GM19463 (cell line): Measurements from ENCODE around the gene UBE2K.
"Not testable (repeated sequence)": the region's sequence is repeated elsewhere in the genome, so short reads cannot be mapped to it uniquely, and the experiment has no call there.

Source experiments
- ATAC-seq: cut with Tn5 transposase; IDR thresholded peaks from one replicate; pipeline ENCODE4 v1.9.1; 2021; ENCODE audit warnings: mild to moderate bottlenecking, moderate library complexity; ENCODE audit not compliant: unreplicated experiment

Gene UBE2K

DNA sequence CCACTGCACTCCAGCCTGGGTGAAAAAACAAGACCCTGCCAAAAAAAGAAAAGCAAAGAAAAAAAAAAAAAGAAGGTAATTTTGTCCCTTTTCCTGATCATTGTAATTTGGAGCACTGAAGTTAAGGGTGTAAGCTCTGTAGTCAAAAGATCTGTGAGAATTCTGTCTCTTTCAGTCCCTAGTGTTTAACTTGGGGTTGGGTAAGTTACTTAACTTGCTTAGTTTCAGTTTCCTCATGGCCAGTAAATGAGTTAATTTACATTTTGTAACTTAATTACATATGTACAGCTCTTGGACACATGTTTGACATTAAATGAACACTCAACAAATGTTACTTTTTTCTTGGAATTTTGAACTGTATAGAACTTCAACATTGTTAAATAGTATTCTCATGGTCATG, 10.9 kb upstream of the UBE2K start:
- no peak for ATAC-seq

DNA sequence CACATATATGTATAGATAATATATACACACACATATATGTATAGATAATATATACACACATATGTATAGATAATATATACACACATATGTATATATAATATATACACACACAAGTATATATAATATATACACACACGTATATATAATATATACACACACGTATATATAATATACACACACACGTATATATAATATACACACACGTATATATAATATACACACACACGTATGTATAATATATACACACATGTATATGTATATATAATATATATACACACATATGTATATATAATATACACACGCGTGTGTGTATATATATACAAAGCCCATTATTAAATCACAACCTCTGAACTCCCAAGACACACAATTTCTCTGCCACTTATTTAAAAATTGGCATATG, 8.0 kb upstream of the UBE2K start:
- no peak for ATAC-seq

DNA sequence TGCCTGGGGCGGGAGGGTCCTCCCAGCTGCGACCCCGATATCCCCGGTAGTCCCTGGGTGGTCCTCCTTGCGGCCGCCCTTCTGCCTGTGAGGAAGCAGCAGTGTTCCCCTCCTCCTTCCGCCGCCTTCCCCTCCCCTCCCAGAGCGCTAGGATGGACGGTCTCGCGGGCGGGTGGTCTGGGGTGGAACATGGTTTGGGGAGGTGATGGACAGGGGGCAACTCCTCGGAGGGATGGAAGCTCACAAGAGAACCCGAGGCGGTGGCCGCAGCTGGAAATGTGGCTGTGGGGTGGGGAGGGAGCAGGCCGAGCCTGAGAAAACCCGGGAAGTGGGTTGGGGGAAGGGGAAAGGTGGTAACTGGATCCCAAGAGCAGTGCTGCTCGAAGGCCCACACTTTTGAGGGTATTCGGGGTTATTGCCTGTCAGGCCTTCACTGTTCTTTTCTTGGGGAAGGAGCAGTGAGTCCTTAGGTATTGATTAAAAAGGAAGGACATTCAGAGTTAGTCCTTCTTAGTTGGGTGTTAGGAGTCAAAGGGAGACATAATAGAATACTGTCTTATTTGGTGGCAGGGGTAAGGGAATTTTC, 581 bp downstream of the UBE2K start:
- peak; percentile 14 for ATAC-seq

DNA sequence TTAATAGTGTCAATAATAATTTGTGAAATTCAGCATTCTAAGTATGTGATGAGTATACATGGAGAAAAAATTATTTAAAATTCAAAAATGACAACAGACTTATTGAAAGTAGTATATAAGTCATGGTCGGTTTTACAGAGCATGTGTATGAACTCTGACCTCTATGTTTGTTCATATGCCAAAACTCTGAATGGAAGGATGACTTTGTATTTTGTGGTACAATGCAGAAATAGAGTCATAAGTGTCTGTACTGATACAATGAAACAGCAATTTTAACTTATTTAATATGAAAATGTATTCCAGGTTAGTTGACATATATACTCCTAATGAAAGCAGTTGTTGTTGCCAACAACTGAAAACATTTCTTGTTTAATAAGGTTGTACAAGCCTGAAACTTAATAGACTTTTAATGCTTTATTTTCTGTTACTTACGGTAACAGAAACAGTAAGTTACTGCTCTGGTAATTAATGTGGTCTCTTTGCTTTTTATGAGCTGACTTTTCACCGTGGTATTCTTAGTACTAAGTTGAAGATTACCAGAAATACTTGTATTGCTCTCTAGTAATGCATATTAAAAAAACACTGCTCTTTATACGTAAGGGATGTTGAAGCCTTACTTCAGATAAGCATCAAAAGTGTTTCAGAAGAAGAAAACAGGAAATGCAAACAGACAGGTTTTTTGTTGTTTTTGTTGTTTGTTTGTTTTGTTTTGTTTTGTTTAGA, 1.9 kb downstream of the UBE2K start:
- ATAC-seq: no peak

DNA sequence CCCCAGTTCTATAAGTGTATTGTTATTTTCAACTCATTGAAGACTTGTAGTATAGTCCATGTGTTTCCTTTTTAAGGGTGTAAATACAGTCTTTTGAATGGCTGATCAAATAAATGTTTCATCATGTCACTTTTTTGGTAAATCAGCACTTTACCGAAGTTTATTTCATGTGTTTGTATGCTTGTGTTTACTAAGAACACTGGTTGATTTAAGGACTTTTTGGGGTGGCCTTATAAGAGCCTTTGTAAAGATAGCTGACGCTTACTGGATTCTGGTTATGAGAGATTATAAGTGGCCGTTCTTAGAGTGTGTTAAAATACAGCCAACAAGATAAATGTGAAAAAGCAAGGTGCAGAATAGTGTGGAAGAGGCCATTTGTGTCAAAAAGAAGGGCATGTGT, 2.6 kb downstream of the UBE2K start:
- ATAC-seq: no peak

DNA sequence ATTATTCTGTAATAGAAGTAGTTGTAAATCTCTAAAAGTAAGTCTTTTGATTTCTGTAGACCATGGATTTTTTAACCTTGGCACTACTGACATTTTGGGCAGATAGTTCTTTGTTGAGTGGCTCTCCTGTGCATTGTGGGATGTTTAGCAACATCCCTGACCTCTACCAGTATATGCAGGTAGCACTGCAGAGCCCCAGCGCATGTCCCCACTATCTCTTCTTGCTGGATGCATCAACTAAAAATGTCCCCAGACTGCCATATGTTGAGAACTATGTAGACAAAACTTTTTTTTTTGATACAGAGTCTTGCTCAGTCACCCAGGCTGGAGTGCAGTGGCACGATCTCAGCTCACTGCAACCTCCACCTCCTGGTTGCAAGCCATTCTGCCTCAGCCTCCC, 4.8 kb downstream of the UBE2K start:
- no peak for ATAC-seq

DNA sequence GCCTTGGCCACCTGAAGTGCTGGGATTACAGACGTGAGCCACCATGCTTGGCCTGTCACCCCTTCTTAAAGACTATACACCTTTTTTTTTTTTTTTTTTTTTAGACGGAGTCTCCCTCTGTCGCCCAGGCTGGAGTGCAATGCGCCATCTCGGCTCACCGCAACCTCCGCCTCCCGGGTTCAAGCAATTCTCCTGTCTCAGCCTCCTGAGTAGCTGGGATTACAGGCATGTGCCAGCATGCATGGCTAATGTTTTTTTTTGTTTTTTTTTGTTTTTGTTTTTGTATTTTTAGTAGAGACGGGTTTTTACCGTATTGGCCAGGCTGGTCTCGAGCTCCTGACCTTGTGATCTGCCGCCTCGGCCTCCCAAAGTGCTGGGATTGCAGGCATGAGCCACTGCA, 6.9 kb downstream of the UBE2K start:
- ATAC-seq: not testable (repeated sequence)

DNA sequence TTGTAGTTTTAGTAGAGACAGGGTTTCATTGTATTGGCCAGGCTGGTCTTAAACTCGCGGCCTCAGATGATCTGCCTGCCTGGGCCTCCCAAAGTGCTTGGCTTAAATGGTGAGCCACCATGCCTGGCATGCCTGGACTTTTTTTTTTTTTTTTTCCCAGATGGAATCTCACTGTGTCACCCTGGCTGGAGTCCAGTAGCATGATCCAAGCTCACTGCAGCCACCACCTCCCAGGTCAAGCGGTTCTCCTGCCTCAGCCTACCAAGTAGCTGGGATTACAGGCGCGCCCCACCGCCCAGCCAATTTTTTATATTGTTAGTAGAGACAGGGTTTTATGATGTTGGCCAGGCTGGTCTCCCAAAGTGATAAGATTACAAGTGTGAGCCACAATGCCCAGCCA, 8.4 kb downstream of the UBE2K start:
- ATAC-seq: no peak

DNA sequence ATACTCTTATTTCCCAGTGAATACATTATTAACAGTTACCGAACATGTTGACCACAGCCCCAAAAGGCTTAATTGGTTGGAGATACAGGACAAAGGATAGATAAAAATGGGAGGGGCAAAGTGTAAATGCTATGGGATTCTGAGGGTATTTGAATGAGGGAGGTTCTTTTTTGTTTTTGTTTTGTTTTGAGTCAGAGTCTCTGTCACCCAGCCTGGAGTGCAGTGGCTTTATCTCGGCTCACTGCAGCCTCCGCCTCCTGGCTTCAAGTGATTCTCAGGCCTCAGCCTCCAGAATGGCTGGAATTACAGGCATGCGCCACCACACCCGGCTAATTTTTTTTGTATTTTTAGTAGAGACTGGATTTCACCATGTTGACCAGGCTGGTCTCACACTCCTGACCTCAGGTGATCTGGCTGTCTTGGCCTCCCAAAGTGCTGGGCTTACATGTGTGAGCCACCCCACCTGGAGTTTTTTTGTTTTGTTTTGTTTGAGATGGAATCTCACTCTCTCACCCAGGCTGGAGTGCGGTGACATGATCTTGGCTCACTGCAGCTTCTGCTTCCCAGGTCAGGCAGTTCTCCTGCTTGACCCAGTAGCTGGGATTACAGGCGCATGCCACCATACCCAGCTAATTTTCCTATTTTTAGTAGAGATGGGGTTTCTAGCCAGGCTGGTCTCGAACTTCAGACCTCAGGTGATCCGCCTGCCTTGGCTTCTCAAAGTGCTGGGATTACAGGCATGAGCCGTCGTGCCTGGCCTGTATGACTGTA, 9.0 kb downstream of the UBE2K start:
- ATAC-seq: no peak

DNA sequence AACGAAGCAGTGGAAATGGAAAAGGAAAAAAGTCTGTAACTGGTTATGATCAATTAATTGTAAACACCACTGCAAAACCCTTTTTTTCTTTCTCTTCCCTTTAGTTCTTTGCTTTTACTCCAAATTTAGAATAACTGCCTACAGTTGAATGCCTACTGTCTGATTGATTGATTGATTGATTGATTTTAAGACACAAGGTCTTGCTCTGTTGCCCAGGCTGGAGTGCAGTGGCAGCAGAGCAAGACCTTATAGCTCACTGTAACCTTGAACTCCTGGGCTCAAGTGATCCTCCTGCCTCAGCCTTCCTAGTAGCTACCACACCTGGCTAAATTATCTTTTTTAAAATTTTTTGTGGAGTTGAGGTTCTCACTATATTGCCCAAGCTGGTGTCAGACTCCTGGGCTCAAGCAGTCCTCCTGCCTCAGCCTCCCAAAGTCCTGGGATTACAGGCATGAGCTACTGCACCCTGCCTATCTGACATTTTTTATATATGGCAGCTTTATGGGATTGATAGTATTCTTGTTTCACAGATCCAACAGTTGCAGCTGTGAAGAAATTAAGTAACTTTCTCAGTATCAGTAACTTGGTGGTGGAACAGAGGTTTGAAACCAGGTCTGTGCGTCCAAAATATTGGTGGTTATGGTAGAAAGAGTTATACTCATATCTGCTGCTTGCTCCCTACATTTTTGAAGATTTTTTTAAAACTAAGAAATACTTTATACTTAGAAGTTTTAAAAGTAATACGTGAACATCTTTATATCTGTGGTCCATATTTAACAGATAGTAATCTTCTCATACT, 12.4 kb downstream of the UBE2K start:
- ATAC-seq: no peak

DNA sequence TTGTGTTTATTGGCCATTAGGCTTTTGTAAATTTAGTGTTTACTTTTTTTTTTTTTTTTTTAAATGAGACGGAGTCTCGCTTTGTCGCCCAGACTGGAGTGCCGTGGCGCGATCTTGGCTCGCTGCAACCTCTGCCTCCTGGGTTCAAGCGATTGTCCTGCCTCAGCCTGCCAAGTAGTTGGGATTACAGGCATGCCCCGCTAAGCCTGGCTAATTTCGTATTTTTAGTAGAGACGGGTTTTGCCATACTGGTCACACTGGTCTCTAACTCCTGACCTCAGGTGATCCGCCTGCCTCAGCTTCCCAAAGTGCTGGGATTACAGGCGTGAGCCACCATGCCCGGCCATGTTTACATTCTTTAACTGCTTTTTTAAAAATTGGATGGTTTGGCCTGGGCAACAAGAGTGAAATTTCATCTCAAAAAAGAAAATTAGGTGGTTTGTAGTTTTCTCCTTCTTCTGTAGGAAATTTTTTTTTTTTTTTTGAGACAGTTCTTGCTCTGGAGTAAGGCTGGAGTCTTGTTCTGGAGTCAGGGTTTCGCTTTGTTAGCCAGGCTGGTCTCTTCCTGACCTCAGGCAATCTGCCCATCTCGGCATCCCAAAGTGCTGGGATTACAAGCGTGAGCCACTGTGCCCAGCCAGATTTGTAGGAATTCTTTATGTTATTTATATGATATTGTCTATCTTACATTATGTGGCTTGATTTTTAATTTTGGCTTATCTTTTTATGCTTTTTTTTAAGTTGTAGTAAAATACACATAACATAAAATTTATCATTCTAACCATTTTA, 15.1 kb downstream of the UBE2K start:
- no peak for ATAC-seq

DNA sequence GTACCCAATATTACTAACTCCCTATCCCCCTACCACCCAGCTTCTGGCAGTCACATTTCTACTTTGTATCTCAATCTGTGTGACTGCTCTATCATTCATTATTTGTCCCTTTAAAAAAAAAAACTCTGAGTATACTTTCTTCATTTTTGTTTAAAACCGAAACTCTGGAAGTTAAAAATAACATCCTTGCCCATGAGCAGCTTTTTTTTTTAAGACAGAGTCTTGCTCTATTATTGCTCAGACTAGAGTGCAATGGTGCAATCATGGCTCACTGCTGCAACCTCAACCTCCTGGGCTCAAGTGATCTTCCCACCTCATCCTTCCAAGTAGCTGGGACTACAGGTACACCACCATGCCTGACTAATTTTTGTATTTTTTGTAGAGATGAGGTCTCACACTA, 15.8 kb downstream of the UBE2K start:
- peak; percentile 41 for ATAC-seq

DNA sequence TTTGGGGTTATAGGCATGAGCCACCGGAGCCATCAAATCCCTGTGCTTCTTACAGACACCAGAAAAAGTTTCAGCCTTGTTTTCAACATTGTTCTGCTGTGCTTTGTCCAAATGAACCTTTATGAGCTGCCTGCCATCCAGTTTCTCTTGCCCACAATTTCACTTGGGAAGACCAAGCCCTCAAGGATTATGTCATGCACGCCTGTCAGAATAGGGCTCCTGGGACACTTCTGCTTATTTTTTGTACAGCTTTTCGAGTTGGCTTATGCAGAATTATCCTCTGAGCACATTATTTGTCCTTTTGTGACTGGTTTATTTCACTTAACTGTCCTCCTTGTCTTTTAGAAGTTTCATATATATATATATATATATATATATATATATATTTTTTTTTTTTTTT, 16.2 kb downstream of the UBE2K start:
- no peak for ATAC-seq

DNA sequence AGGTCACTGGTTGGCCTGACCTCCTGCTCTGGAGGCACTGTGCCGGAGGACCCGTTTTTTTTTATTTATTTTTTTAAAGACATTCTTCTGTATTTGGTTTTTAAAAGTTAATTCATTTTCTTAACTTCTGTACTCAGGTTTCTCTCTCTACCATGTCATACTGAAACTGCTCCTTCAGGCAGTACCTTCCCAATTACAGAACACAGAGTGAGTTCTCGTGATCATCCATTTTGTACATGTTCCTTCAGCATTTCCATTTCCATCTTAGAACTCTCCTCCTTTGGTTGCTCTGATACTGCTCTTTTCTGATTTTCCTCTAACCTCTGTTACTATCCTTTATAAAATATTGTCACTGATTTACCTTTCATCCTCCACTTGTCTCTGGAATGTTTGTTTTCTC, 17.9 kb downstream of the UBE2K start:
- ATAC-seq: peak; percentile 57

DNA sequence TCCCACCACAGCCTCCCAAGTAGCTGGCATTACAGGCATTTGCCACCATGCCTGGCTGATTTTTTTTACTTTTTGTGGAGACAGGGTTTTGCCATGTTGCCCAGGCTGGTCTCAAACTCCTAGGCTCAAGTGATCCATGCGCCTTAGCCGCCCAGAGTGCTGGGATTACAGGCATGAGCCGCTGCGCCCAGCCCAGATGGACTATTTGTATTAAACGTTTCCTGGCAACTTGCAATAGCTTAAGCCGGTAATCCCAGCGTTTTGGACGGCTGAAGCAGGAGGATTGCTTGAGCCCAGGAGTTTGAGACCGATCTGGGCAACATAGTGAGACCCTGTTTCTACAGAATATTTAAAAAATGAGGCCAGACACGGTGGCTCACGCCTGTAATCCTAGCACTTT, 18.4 kb downstream of the UBE2K start:
- ATAC-seq: no peak

DNA sequence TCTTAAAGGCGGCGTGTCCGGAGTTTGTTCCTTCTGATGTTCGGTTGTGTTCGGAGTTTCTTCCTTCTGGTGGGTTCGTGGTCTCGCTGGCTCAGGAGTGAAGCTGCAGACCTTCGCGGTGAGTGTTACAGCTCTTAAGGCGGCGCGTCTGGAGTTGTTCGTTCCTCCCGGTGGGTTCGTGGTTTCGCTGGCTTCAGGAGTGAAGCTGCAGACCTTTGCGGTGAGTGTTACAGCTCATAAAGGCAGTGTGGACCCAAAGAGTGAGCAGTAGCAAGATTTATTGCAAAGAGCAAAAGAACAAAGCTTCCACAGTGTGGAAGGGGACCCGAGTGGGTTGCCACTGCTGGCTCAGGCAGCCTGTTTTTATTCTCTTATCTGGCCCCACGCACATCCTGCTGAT, 19.8 kb downstream of the UBE2K start:
- ATAC-seq: not testable (repeated sequence)

DNA sequence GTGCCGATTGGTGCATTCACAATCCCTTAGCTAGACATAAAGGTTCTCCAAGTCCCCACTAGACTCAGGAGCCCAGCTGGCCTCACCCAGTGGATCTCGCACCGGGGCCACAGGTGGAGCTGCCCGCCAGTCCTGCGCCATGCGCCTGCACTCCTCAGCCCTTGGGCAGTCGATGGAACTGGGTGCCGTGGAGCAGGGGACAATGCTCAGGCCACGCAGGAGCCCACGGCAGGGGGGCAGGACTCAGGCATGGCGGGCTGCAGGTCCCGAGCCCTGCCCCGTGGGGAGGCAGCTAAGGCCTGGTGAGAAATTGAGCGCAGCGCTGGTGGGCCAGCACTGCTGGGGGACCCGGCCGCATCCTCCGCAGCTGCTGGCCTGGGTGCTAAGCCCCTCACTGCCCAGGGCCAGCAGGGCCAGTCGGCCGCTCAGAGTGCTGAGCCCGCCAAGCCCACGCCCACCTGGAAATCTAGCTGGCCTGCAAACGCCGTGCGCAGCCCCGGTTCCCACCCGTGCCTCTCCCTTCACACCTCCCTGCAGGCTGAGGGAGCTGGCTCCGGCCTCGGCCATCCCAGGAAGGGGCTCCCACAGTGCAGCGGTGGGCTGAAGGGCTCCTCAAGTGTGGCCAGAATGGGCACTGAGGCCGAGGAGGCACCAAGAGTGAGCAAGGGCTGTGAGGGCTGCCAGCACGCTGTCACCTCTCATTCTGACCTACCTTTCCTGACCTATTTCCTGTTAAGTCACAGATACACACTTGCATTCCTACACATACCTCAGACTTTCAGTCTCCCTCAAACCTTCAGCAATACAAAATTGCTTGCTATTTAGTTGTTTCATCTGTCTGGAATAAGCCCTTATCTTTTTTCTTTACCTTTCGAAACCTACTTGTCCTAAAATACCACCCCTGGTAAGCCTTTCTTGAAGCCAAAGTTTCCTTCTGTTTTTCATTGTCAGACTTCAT, 20.7 kb downstream of the UBE2K start:
- no peak for ATAC-seq

DNA sequence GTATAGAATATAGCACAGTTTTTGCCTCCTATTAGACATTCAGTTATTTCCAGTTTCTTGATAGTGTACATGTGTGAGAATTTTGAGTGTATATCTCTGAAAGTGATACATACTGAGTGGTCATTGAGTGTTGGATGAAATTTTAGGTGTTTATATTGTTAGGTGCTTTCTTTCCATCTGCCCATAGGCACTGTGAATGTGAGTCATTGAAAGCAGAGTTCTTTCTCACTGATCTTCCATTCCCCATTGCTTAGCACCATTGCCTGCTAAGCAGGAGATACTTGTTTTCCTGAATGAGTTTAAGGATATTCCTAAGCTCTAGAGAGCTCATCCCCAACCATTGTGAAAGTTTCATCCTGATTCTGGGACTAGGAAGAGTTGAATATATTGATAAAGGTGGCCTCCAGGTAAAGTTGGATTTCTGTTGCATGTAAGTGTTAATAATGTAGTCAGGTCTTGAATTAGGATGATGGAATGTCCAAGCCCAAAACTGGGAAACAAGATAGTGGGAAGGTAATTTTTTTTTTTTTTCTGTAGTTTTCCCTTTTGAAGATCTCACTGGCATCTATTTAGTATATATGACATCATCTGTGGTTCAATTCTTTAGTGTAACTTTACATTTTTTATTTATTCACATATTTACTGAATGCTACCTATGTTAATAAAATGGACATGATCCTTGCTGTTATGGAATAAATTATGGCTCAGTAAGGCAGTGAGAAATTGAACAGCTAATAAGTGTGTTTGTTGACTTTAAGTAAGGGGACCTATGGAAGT, 22.1 kb downstream of the UBE2K start:
- ATAC-seq: no peak

DNA sequence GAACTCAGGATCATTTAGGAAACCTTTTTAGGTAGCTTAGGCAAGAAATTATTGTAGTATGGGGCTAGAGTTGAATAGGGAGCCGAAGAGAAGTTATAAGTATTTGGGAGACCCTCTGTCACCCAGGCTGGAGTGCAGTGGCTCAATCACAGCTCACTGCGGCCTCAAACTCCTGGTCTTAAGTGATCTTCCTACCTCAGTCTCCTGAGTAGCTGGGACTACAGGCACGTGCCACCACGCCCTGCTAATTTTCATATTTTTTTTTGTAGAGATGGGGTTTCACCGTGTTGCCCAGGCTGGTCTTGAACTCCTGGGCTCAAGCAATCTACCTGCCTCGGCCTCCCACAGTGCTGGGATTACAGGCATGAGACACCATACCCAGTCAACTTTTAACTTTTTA, 23.3 kb downstream of the UBE2K start:
- ATAC-seq: not testable (repeated sequence)
